Measurements from ENCODE around the gene GABRD. TPM values are rescaled to one million over a fixed set of nuclear protein-coding genes. Genes with fewer than 3 reads are reported as not detected.

Gene GABRD
- total RNA-seq, 8 experiments from 2014 or later = 0.16 to 2.7 (median 0.46) TPM; not detected in 1

DNA sequence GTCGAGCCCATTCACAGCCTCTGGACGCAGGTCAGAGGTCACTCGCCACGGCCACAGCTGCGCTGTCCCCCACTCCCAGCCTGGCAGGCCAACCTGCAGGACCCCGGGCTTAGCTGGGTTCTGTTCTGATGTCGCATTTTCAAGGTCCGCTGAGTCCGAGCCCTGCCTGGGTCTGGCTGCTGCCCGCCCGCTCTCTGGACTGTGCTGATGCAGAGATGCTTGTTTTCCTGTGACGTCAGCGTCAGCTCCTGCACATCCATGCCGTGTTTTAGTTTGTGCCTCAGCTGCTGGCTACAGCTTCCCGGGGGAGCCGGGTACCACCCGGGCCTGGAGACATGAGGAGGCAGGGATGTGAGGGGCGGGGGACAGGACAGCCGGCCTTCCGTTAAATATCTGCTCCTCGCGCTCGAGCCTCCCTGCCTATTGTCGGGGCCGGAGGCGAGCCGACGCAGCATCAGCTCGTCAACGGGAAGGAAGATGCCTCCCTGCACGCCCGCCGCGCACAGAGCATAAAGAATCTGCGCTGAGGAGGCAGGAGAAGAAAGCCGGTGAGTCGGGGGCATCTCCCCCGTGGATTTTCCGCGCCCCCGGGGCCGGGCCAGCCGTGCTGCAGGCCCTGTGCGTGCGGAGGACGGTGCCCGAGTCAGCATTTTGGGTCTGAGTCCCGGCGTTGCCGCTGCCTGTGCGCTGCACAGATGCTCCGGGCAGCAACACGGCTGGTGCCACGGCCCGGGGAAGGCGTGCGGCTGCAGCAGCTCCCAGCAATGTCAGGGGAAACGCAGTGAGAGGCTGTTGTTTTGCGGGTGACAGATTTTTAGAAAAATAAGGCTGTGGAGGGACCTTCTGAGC is 54.5 kb downstream of the GABRD start:
- in situ Hi-C loops (cut with MboI; ENCODE audit: low pct_unique_long_range_greater_than_20kb in 2 of 9, low sequenced_read_pairs in 9 of 9, unreplicated experiment in 9 of 9) = no loop called here
- Histone ChIP-seq H3K27ac (peak overlapping the region; percentile 29 to 68), H3K4me1 (replicated peaks in 1 of 2) (peaks cover 18 to 21% of the 10 kb centered on the region in 2 donors), H3K4me3 (peak overlapping the region; percentile 19 to 49 (median 41))
- ATAC-seq (replicated peaks in 6 of 8) = peak; percentile 78 to 96 (median 90)
- WGBS, 10 experiments = 23 to 80% (median 51%) methylated on average over 1 to 18 of the region's 59 CpGs; no CpG with 5 or more reads in 5 of the 10 experiments

DNA sequence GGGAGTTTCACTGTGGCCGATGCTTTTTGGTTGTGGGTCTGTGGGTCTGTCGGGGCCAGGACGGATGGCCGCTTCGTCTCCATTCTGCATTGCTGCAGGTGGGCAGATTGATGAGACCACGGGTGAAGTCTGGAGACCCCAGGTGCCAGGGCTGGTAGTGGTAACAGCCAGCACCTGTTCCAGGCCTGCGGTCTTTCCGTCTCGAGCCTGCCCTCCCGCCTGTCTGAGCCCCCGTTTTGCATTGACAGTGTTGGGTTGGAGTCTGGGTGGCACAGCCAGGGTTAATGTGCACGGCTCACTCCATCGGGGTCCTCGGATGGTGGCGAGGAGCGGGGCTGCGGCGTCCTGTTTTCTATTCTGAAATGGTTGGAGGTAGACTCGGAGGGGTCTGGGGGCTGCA is 55.3 kb downstream of the GABRD start:
- WGBS, 10 experiments = 10 to 100% (median 65%) methylated on average over 1 to 11 of the region's 19 CpGs; no CpG with 5 or more reads in 5 of the 10 experiments
- H3K4me1 ChIP-seq (replicated peaks in 1 of 2) = peaks cover 18 to 21% of the 10 kb centered on the region in 2 donors
- in situ Hi-C loops (cut with MboI; ENCODE audit: low pct_unique_long_range_greater_than_20kb in 2 of 9, low sequenced_read_pairs in 9 of 9, unreplicated experiment in 9 of 9) = no loop called here

GRCh38 chr1:2074944-2075740 is 56.0 kb downstream of the GABRD start:
- H3K27ac ChIP-seq = peak overlapping the region in 1 of 2 donors; percentile 68
- ATAC-seq (replicated peaks in 6 of 8) = peak in 5 of 8 experiments; percentile 6 to 31 (median 12)
- peaks cover 18 to 21% of the 10 kb centered on the region in 2 donors for H3K4me1 ChIP-seq (replicated peaks in 1 of 2)
- WGBS, 10 experiments = 63 to 100% (median 86%) methylated on average over 1 to 8 of the region's 38 CpGs; no CpG with 5 or more reads in 4 of the 10 experiments
- in situ Hi-C loops (cut with MboI; ENCODE audit: low pct_unique_long_range_greater_than_20kb in 2 of 9, low sequenced_read_pairs in 9 of 9, unreplicated experiment in 9 of 9) = loop anchor here in 1 of 9 experiments (25.0 kb wide), 1 partner anchor 138 kb away; no protein-coding TSS in a partner anchor
- peak overlapping the region in 4 of 5 donors; percentile 41 to 49 (median 42) for H3K4me3 ChIP-seq

More for the DNA sequence above, 55.3 kb downstream of the GABRD start:
- peak overlapping the region; percentile 19 to 49 (median 41) for H3K4me3 ChIP-seq
- peak overlapping the region in 1 of 2 donors; percentile 68 for H3K27ac ChIP-seq
- ATAC-seq (replicated peaks in 6 of 8) = no peak

DNA sequence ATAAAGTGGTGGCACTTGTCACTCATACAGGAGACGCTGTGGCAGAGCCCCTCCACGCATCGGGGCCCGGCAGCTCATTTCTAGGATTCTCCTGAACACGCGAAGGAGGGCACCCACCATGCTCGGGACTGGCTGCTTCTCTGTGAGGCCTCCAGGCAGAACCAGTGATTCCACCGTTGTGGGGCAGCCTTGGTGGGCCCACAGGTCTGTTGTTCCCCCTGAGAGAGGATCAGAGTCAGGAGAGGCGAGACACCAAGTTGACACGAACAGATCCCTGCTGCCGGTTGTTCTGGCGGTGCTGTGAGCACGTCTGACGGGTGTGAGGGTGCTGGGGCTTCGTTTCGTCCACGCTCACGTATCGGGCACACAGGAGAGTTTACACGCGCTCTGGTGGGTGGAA is 57.7 kb downstream of the GABRD start:
- Histone ChIP-seq H3K4me1 (replicated peaks in 1 of 2) (peaks cover 18 to 21% of the 10 kb centered on the region in 2 donors), H3K27ac (no peak overlapping the region), H3K4me3 (no peak overlapping the region)
- no peak for ATAC-seq (replicated peaks in 6 of 8)
- in situ Hi-C loops (cut with MboI; ENCODE audit: low pct_unique_long_range_greater_than_20kb in 2 of 9, low sequenced_read_pairs in 9 of 9, unreplicated experiment in 9 of 9) = loop anchor here in 1 of 9 experiments (25.0 kb wide), 1 partner anchor 140 kb away; no protein-coding TSS in a partner anchor
- 46 to 100% (median 88%) methylated on average over 1 to 16 of the region's 21 CpGs; no CpG with 5 or more reads in 3 of the 10 experiments for WGBS, 10 experiments

DNA sequence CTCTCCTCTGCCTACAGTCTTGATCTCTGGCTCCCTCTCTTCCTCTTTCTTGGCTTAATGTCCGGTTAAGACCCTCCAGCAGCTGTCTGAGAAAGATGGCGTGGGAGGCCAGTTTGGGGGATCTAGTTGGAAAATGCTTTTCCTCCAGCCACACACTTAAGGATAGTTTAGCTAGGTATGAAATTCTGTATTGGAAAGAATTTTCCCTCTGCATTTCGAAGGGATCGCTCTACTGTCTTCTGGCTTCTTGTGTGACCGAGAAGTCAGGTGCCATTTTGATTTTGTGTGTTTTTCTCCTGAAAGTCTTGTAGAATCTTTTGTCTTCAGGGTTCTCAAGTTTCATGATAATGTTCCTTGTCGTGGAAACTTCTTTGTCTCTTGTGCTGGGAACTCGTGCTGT is 59.0 kb downstream of the GABRD start:
- no peak overlapping the region for H3K4me3 ChIP-seq
- in situ Hi-C loops (cut with MboI; ENCODE audit: low pct_unique_long_range_greater_than_20kb in 2 of 9, low sequenced_read_pairs in 9 of 9, unreplicated experiment in 9 of 9) = loop anchor here in 1 of 9 experiments (25.0 kb wide), 1 partner anchor 141 kb away; no protein-coding TSS in a partner anchor
- peaks cover 15 to 21% of the 10 kb centered on the region in 2 donors for H3K4me1 ChIP-seq (replicated peaks in 1 of 2)
- no peak for ATAC-seq (replicated peaks in 6 of 8)
- WGBS, 10 experiments = 17 to 100% (median 81%) methylated on average over 2 to 7 of the region's 7 CpGs
- H3K27ac ChIP-seq = no peak overlapping the region

- no peak overlapping the region for H3K27ac ChIP-seq
- in situ Hi-C loops (cut with MboI; ENCODE audit: low pct_unique_long_range_greater_than_20kb in 2 of 9, low sequenced_read_pairs in 9 of 9, unreplicated experiment in 9 of 9) = loop anchor here in 1 of 9 experiments (25.0 kb wide), 1 partner anchor 142 kb away; no protein-coding TSS in a partner anchor
- no peak for ATAC-seq (replicated peaks in 6 of 8)
- H3K4me1 ChIP-seq (replicated peaks in 1 of 2) = peaks cover 8 to 14% of the 10 kb centered on the region in 2 donors
- WGBS, 10 experiments = 61 to 100% (median 89%) methylated on average over 3 to 23 of the region's 28 CpGs; no CpG with 5 or more reads in 3 of the 10 experiments
- no peak overlapping the region for H3K4me3 ChIP-seq
Measured at GRCh38 chr1:2079396-2080085, 60.4 kb downstream of the GABRD start.

DNA sequence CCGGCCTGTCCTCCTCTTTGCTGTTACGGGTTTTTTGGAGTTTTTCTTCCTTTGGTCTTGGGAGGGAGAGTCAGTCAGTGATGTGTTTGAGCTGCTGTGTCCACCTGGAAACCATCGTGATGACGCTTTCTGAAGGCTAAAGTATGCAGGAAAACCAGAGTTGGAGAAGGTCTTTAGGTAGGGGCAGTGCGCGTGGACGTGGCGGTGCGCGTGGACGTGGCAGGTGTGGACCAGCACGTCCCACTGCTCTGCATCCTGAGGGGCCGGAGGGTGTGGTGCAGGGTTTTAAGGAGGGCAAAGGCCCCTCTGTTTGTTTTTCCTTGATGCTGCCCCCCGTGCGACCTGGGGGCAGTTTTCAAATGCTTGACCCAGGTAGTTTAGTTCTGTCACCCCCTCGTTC is 61.0 kb downstream of the GABRD start:
- H3K4me1 ChIP-seq (replicated peaks in 1 of 2) = peaks cover 2 to 8% of the 10 kb centered on the region in 2 donors
- no peak for ATAC-seq (replicated peaks in 6 of 8)
- WGBS, 10 experiments = 74 to 95% (median 88%) methylated on average over 1 to 15 of the region's 16 CpGs; no CpG with 5 or more reads in 2 of the 10 experiments
- in situ Hi-C loops (cut with MboI; ENCODE audit: low pct_unique_long_range_greater_than_20kb in 2 of 9, low sequenced_read_pairs in 9 of 9, unreplicated experiment in 9 of 9) = loop anchor here in 1 of 9 experiments (25.0 kb wide), 1 partner anchor 143 kb away; no protein-coding TSS in a partner anchor
- no peak overlapping the region for H3K27ac ChIP-seq
- no peak overlapping the region for H3K4me3 ChIP-seq

Other genes starting within 250 kb of the GABRD start
- 100 to 1,000 TPM in 1 of 8 experiments, 10 to 100 TPM in 7; 28.6 to 103 (median 41.1) TPM for gene NADK, start 240.9 kb upstream of the GABRD start, total RNA-seq
- 100 to 1,000 TPM in 7 of 8 experiments, 10 to 100 TPM in 1; 70.0 to 394 (median 196) TPM for gene GNB1, start 128.3 kb upstream of the GABRD start, total RNA-seq
- gene CALML6, start 104.1 kb upstream of the GABRD start, total RNA-seq = 1 to 10 TPM in 3 of 8 experiments, under 1 TPM in 5; 0.22 to 1.9 (median 0.70) TPM
- 1 to 10 TPM in 7 of 8 experiments, under 1 TPM in 1; 0.71 to 7.1 (median 2.7) TPM for gene TMEM52, start 100.1 kb upstream of the GABRD start, total RNA-seq
- 1 to 10 TPM in 2 of 8 experiments, under 1 TPM in 5, not detected in 1; 0.22 to 3.7 (median 0.46) TPM for gene CFAP74, start 15.6 kb upstream of the GABRD start, total RNA-seq
- gene PRKCZ, start 31.1 kb downstream of the GABRD start, total RNA-seq = 10 to 100 TPM in 5 of 8 experiments, 1 to 10 TPM in 3; 1.1 to 39.0 (median 23.6) TPM
- gene FAAP20, start 175.4 kb downstream of the GABRD start, total RNA-seq = 10 to 100 TPM in 7 of 8 experiments, 1 to 10 TPM in 1; 8.9 to 50.6 (median 25.5) TPM
- 10 to 100 TPM in 7 of 8 experiments, 1 to 10 TPM in 1; 5.0 to 36.8 (median 22.6) TPM for gene SKI, start 209.0 kb downstream of the GABRD start, total RNA-seq

Measured in motor neuron (in vitro differentiated cells).